ENCODE data around the gene NLK.

DNA sequence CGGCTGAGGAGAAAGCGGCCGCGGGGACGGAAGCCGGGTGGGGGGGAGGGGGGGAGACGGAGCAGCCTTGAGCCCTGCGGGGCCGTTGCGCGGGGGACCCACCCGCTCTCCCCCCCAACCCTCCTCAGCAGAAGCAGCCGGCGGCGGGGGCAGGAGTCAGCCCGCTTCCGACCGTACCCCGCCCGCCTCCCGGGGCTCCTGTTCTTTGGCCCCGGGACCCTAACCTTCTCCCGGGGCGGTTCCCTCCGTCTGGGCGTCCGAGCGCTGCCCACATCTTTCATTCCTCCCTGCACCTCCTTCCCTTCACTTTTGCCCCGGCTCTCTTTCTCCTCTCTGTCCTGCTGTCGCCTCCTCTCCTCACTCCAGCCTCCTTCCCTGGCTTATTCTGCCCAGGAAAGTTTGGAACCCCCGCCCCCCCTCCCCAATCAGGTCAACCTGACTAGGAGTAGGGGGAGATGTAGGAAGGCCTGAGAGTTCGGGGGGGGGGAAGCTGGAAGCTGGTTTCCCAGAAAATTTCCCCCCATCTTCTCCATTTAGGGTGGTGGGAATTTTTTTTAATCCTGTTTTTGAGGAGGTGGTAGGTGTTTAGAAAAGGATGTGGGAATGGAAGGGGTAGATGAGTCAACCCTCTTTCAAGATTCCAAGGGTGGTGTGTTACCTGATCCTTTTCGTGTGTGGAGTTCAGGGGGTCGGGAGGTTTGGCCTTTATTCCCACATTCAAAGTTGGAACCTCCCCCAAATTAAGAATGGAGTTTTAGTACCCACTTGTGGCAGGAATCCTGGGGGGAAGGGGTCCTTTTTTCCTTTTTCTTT lies 427 bp upstream of the NLK start:
- TF ChIP-seq, protein P1, sequence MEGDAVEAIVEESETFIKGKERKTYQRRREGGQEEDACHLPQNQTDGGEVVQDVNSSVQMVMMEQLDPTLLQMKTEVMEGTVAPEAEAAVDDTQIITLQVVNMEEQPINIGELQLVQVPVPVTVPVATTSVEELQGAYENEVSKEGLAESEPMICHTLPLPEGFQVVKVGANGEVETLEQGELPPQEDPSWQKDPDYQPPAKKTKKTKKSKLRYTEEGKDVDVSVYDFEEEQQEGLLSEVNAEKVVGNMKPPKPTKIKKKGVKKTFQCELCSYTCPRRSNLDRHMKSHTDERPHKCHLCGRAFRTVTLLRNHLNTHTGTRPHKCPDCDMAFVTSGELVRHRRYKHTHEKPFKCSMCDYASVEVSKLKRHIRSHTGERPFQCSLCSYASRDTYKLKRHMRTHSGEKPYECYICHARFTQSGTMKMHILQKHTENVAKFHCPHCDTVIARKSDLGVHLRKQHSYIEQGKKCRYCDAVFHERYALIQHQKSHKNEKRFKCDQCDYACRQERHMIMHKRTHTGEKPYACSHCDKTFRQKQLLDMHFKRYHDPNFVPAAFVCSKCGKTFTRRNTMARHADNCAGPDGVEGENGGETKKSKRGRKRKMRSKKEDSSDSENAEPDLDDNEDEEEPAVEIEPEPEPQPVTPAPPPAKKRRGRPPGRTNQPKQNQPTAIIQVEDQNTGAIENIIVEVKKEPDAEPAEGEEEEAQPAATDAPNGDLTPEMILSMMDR (IDR thresholded peaks at IDR 0.05), result no peak
- no peak for TF ChIP-seq SIN3A (IDR thresholded peaks at IDR 0.05; ENCODE audit: borderline replicate concordance, insufficient read depth, low read depth, low read length)
- TF ChIP-seq POLR2AphosphoS5 (IDR thresholded peaks at IDR 0.05; ENCODE audit: low read depth, low read length), result no peak
- TF ChIP-seq TCF7L2 (IDR thresholded peaks at IDR 0.05; ENCODE audit: low read depth, low read length), result no peak
